HG03457 (cell line): Measurements from ENCODE around the gene NRG3.
"Not testable (repeated sequence)": the region's sequence is repeated elsewhere in the genome, so short reads cannot be mapped to it uniquely, and the experiment has no call there.

Experiments
- ATAC-seq: cut with Tn5 transposase; IDR thresholded peaks from one replicate; pipeline ENCODE4 v1.9.1; 2021; ENCODE audit warnings: moderate number of reproducible peaks; ENCODE audit not compliant: unreplicated experiment

NRG3 gene

GRCh38 chr10:82653244-82654155 lies 778.5 kb downstream of the NRG3 start:
- ATAC-seq = no peak

DNA sequence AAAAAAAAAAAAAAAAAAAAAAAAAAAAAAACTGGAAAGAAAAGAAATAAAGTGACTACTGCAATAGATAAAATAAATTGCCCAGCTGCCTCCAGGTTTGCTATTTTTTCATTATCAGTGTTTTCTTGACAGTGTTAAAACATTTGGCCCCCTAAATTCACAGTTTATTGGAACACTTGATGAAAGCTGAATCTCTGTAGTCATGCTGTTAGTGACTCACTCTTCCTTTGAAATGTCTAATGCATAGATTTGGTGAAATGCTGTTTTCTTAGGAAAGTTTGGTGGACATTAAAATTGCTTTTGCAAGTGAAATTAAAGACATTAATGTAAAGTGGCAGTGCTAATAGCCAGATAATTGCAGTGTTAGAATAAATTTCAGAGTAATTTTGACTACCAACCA lies 785.2 kb downstream of the NRG3 start:
- no peak for ATAC-seq

- ATAC-seq = no peak
Observed at GRCh38 chr10:82660986-82661385, 786.0 kb downstream of the NRG3 start.

GRCh38 chr10:82661701-82662100 lies 786.7 kb downstream of the NRG3 start:
- no peak for ATAC-seq

DNA sequence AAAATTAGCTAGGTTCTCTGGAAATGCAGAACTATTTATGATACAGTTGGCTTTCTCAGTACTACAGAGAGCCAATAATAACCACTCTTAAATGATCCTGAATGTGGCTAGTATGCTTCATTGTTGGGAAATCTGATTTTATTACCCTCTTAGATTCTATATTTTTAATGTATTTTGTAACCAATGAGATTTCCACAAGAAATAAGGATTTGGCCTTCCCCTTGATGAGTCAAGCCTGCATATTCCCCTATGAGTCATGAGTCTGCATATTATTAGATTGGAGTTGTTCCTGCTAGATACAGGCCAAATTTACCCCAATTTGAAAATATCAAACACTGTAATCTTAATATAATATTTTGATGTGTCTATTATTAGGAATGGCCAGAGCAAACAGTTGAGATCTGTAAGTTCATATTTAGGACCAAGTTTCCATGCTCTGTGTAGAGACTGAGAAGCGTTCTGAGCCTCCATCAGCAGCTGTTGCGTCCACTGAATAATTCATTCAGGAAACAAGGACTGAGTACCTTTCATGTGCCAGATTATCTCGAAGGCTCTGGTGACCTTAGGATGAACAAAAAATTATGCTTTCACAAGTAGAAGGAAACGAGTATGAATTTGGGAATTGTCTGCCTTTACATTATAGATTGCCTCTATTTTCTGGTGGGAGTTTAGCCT lies 793.4 kb downstream of the NRG3 start:
- ATAC-seq = no peak

DNA sequence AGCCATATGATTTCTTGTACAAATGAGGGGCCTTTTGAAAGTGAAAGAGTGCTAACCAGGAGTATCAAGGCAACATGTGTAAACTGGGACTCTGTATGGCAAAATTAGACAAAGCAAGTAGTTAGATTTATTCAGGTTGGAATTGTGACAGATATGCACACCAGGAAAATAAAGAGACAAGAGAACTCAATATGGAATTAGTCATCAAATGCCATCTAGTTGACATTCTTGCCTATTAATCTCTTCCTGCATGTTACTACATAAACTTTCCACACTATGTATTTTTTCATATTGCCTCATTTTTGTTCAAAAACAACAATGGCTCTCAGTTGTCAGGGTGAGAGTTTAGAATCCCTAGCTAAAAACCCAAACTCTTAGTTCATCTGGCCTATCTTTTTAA lies 799.0 kb downstream of the NRG3 start:
- ATAC-seq = no peak

DNA sequence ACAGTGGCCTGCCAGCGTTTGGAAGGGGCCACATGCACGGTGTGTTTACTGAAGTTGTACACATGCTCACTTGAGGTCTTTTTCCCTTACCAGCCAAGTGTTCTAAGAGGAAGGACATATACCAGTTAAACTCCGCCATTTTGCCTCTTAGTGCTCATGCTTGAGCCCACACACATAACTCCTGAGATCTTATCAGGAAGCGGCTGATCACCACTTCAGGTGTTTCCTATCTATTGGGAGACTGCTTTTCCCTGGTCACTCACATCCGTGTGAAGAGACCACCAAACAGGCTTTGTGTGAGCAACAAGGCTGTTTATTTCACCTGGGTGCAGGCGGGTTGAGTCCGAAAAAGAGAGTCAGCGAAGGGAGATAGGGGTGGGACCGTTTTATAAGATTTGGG lies 802.9 kb downstream of the NRG3 start:
- not testable (repeated sequence) for ATAC-seq

- not testable (repeated sequence) for ATAC-seq
Observed at GRCh38 chr10:82678451-82678850, 803.5 kb downstream of the NRG3 start.

- ATAC-seq = no peak
Observed at GRCh38 chr10:82680608-82681007, 805.6 kb downstream of the NRG3 start.

GRCh38 chr10:82683945-82684344 lies 809.0 kb downstream of the NRG3 start:
- ATAC-seq = no peak

DNA sequence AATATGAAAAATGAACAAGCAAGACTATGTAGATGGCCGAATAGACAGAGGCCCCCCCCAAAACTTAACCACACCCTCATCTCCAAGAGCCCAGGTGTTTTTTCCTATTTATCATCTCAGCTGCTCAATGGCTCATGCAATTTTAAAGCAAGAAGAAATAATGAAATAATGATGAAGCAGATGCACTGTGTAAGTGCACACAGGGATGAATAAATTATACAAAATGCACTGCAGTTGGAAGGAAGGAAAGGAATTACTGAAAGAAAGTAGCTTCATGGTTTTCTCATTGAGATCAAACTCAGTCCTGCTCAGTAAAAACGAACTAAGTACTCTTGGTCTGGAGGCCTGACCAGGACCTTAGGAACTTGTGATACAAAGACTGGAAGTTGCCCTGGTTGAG lies 810.1 kb downstream of the NRG3 start:
- ATAC-seq = no peak

DNA sequence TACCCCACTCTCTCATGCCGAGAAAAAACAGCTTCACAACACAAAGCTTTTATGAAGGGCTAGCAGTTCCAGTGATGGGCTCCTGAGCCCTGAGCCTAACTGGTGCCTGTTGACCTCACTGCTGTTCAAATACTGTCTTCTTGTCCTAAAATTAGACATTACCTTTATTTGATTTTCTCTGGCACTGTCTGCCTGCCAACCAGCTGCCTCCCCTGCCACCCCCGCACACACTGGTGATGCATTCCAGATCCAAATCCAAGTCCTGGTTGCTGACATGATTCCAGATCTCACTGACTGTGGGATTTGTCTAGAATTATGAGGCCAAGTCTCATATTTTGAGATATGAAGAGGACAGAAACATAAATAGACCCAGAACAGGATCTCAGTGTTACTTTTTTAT lies 816.2 kb downstream of the NRG3 start:
- no peak for ATAC-seq

DNA sequence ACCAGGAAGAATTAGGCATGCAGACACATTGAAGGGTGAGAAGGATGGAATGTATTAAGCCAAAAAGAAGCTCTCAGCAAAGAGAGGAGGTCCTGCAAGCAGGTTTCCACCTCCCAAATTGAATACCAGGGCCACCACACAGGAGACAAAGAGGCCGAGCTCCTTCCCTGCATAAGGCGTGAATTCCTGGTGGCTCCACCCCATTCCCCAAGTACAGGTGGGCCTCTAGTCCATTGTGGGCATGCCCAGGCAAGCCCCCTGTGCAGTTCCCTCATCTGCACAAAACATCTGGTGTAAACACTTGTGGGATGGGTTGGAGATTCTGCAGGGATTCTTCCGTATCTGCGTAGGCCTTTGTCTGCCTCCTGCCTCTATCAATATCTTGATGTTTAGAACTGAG lies 817.5 kb downstream of the NRG3 start:
- ATAC-seq = no peak

- no peak for ATAC-seq
Observed at GRCh38 chr10:82721831-82722230, 846.8 kb downstream of the NRG3 start.

- no peak for ATAC-seq
Observed at GRCh38 chr10:82722273-82722672, 847.3 kb downstream of the NRG3 start.

GRCh38 chr10:82736305-82736704 lies 861.3 kb downstream of the NRG3 start:
- ATAC-seq = no peak

DNA sequence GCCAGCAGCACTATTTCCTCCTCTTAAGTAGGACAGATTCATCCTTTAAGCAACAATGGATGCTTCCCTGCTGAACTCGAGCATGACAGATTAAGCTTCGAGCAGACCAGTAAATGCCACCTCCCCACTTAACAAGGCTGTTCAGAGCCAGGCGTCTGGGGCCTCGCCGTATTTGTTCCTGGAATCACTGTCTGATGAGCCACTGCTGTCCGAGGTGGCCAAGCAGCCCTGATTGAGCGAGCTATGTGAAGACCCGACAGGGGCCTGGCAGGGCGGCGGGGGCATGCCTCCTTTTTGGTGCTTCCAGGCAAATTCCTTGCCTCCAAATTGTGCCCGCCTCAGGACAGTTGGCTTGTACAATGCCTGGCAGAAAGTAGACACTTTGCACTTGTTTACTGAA lies 862.6 kb downstream of the NRG3 start:
- ATAC-seq = no peak

- no peak for ATAC-seq
Observed at GRCh38 chr10:82738592-82738991, 863.6 kb downstream of the NRG3 start.

GRCh38 chr10:82742478-82742877 lies 867.5 kb downstream of the NRG3 start:
- ATAC-seq = no peak

- ATAC-seq = no peak
Observed at GRCh38 chr10:82742898-82743297, 867.9 kb downstream of the NRG3 start.

DNA sequence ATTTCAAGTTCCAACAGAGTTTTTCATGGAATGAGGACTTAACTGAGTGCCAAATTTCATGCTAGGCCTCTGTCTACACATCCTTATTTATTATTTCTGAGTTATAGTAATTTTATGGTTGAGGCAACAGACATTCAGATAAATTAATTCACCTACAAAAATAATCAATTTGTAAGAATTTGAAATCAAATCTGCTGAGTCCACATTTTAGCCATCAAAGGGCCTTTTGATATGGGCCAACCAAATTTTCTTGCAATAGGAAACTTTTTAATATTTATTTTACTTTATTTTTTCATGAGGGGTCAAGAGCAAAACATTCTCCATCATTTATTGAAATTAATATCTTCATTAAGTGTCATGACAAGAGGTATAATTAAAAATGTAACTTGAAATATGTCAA lies 875.5 kb downstream of the NRG3 start:
- ATAC-seq = no peak

GRCh38 chr10:82757397-82757796 lies 882.4 kb downstream of the NRG3 start:
- no peak for ATAC-seq
